ENCODE results near the gene OTOS. TPM values are rescaled to one million over a fixed set of nuclear protein-coding genes. Genes with fewer than 3 reads are reported as not detected.

OTOS gene
- total and polyA plus RNA-seq, 7 donors, result 0.20 TPM; not detected in 6

- 67 to 72% (median 70%) methylated on average over 5 of the region's 5 CpGs for WGBS, 3 donors
- peaks cover 0 to 4% (median 0%) of the 10 kb centered on the region in 3 donors for H3K27me3 ChIP-seq (ENCODE audit: insufficient read depth in 3 of 3, low read length in 2 of 3)
- H3K9me3 ChIP-seq, result no peaks in the 10 kb centered on the region
- H3K4me1 ChIP-seq, result no peaks in the 10 kb centered on the region
- no peak for ATAC-seq
- TF ChIP-seq CTCF (IDR thresholded peaks at IDR 0.05), result no peak
- DNase-seq, result no peak
- no peaks in the 10 kb centered on the region for H3K36me3 ChIP-seq (ENCODE audit: insufficient read depth in 1 of 2, low read depth in 1 of 2)
- intact Hi-C loops (cut with DNase I), result no loop called here
- no peak overlapping the region for H3K27ac ChIP-seq
- H3K4me3 ChIP-seq, result no peak overlapping the region
Measured at GRCh38 chr2:240164586-240164985, 24.1 kb upstream of the OTOS start.

- WGBS, 3 donors, result 88 to 90% (median 89%) methylated on average over 4 of the region's 4 CpGs
- Histone ChIP-seq H3K9me3 (no peaks in the 10 kb centered on the region), H3K36me3 (ENCODE audit: insufficient read depth in 1 of 2, low read depth in 1 of 2) (no peaks in the 10 kb centered on the region), H3K4me3 (no peak overlapping the region), H3K27me3 (ENCODE audit: insufficient read depth in 3 of 3, low read length in 2 of 3) (peaks cover 0 to 4% (median 0%) of the 10 kb centered on the region in 3 donors), H3K4me1 (no peaks in the 10 kb centered on the region), H3K27ac (no peak overlapping the region)
- TF ChIP-seq CTCF (IDR thresholded peaks at IDR 0.05), result no peak
- intact Hi-C loops (cut with DNase I), result no loop called here
- no peak for DNase-seq
- no peak for ATAC-seq
Measured at GRCh38 chr2:240163844-240164574, 23.6 kb upstream of the OTOS start.

GRCh38 chr2:240162939-240163714 is 22.7 kb upstream of the OTOS start:
- intact Hi-C loops (cut with DNase I), result no loop called here
- ATAC-seq (no peak), DNase-seq (peak in 1 of 2 donors; percentile 28)
- no peak for TF ChIP-seq CTCF (IDR thresholded peaks at IDR 0.05)
- WGBS, 3 donors, result 69 to 75% (median 72%) methylated on average over 16 of the region's 16 CpGs
- Histone ChIP-seq H3K27ac (no peak overlapping the region), H3K36me3 (ENCODE audit: insufficient read depth in 1 of 2, low read depth in 1 of 2) (no peaks in the 10 kb centered on the region), H3K9me3 (no peaks in the 10 kb centered on the region), H3K4me3 (no peak overlapping the region), H3K4me1 (no peaks in the 10 kb centered on the region), H3K27me3 (ENCODE audit: insufficient read depth in 3 of 3, low read length in 2 of 3) (peaks cover 0 to 4% (median 0%) of the 10 kb centered on the region in 3 donors)

- H3K27me3 ChIP-seq (ENCODE audit: insufficient read depth in 3 of 3, low read length in 2 of 3), result peaks cover 0 to 4% (median 0%) of the 10 kb centered on the region in 3 donors
- WGBS, 3 donors, result 67 to 77% (median 68%) methylated on average over 6 of the region's 6 CpGs
- peak; percentile 1 to 31 for DNase-seq
Measured at GRCh38 chr2:240162531-240162930, 22.1 kb upstream of the OTOS start.

More at GRCh38 chr2:240162531-240162930, 22.1 kb upstream of the OTOS start:
- Histone ChIP-seq H3K4me1 (no peaks in the 10 kb centered on the region), H3K27ac (no peak overlapping the region), H3K9me3 (no peaks in the 10 kb centered on the region), H3K4me3 (no peak overlapping the region), H3K36me3 (ENCODE audit: insufficient read depth in 1 of 2, low read depth in 1 of 2) (no peaks in the 10 kb centered on the region)
- no peak for TF ChIP-seq CTCF (IDR thresholded peaks at IDR 0.05)
- intact Hi-C loops (cut with DNase I), result no loop called here
- ATAC-seq, result no peak

All from psoas muscle (tissue), 8 donors.